MM.1S (cell line): ENCODE results near the gene WASL.

Experiments used
- CTCF ChIP-seq: fragments of 300-600 bp; sonication (generic); IDR thresholded peaks from 2 replicates; pipeline ENCODE4 v1.5.1; 2016; ENCODE audit warnings: antibody characterized with exemption, low read length, mixed read lengths
- EZH2phosphoT487 ChIP-seq: fragments of 300-600 bp; sonication (generic); IDR thresholded peaks from 2 replicates; pipeline ENCODE4 v1.6.1; 2018; ENCODE audit warnings: antibody characterized with exemption, low read length

GRCh38 chr7:123673752-123674398 lies 74.9 kb downstream of the WASL start:
- TF ChIP-seq CTCF (no peak), EZH2phosphoT487 (no peak)
